NOMO-1 (cell line): ENCODE measurements around the gene COPS7A.

ENCODE experiments used
- DNase-seq, 2 experiments: peaks; one replicate each; lab custom pipeline; 2025; ENCODE audit not compliant: unreplicated experiment in 2 of 2; lab: John Stamatoyannopoulos, UW

COPS7A gene, protein sequence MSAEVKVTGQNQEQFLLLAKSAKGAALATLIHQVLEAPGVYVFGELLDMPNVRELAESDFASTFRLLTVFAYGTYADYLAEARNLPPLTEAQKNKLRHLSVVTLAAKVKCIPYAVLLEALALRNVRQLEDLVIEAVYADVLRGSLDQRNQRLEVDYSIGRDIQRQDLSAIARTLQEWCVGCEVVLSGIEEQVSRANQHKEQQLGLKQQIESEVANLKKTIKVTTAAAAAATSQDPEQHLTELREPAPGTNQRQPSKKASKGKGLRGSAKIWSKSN

DNA sequence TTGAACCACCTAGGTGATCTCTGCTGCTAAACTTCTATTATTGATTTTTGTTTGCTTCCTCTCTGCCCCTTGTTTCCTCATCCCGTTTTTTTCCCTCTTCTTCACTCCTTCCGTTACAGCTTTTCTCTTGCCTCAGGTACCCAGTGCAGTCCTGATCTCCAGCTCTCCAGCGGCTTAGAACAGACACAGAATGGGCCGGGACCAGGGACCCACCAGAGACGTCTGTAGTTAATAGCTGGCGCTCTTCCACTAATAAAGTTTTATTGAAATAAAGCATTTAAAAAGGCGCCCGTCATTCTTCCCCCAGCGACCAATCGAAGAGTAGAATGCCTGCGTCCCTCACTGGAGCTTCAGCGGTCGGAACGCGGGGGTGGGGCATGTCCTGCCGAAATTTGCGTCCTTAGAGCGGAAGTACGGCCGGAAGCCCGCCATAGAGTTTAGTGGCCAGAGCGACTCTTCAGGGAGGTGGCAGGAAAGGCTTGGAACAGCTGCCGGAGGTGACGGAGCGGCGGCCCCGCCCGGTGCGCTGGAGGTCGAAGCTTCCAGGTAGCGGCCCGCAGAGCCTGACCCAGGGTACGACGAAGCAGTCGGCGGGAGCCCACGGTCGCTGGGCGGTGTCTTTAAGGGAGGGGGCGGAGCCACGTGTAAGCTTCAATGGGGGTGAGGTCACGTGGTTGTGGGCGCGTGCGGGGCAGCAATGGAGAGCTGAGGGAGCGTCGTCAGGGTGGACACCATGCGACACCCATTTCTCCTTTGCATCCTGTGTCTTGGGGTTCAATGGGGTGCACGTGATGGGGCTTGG lies at the start of gene COPS7A:
Gene COPS7A, plus strand, starts transcription at position 440 of the 802 bp plus-strand sequence. CDS start 611 bp downstream, outside the sequence.
- DNase-seq = peak; percentile 99

DNA sequence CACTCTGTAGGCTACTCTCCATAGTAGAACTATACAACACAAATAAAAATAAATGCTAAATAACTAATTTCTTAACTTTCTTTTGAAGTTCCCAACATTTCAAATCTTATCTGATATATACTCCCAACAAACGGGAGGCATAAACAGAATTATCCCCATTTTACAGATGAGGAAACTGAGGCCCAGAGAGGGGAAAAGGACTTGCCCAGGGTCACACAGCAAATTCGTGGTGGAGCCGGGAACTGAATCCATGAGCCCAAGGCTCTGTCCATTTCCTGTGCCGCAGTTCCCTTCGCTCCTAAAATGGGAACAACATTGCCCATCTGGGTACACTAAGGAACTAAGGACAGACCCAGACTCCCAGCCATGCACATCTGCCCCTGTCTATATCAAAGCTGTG lies 46.9 kb upstream of the COPS7A start:
- no peak for DNase-seq

DNA sequence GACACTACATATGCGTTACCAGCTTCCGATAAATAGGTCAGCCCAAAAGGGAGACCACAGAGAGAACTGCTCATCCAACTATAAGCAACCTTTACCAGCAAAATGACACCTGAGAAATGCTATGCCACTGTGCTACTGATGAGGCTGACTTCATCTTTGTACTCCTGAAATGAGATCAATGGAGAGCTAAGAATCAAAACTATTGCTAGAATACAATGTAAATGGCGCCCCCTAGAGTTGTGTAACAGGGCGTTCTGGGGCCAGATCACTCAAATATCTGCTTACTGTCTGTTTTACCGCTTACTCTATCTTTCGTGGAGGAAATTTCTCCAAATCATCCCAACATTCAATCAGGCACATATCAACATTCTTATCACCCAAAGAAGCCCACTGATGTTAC lies 39.2 kb upstream of the COPS7A start:
- peak in 1 of 2 experiments; percentile 39 for DNase-seq

DNA sequence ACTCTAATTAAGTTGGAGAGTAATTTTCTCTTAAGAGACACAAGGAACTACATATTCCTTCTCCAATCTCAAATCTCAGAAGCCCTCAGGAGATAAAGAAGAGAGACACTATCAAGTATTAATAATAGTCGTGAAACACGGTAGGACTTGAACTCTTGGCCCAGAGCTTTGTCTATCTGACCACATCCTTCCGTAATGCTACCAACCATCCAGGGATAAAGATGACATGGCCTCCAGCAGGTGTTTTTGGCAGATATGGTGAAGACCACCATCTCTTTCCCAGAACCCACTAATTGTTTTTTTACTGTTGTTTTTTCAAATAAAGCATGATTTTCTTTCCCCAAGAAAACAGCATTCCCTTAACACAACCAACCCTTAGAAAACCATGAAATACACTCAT lies 38.0 kb upstream of the COPS7A start:
- DNase-seq = no peak

DNA sequence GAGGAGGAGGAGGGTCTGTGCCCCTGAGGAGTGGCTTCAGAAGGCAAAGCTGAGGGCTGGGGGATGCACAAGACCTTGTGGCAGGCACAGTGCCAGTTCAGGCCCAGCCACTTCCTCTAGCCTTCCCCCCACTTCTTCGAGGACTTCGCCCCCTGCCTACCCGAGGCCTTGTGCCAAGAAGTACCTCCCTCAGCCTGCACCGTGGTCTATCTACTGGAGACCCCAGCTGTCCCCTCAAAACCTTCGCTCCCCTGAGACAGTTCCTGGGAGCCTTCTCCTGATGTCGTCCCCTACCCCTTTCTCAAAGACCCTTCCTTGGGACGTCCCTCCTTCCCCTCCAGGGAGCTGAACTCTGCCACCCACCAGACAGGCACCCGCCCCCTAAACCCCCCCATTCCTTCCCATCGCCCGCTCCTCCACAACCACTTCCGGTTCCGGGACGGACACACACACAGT lies 35.3 kb upstream of the COPS7A start:
- peak; percentile 42 to 59 for DNase-seq

DNA sequence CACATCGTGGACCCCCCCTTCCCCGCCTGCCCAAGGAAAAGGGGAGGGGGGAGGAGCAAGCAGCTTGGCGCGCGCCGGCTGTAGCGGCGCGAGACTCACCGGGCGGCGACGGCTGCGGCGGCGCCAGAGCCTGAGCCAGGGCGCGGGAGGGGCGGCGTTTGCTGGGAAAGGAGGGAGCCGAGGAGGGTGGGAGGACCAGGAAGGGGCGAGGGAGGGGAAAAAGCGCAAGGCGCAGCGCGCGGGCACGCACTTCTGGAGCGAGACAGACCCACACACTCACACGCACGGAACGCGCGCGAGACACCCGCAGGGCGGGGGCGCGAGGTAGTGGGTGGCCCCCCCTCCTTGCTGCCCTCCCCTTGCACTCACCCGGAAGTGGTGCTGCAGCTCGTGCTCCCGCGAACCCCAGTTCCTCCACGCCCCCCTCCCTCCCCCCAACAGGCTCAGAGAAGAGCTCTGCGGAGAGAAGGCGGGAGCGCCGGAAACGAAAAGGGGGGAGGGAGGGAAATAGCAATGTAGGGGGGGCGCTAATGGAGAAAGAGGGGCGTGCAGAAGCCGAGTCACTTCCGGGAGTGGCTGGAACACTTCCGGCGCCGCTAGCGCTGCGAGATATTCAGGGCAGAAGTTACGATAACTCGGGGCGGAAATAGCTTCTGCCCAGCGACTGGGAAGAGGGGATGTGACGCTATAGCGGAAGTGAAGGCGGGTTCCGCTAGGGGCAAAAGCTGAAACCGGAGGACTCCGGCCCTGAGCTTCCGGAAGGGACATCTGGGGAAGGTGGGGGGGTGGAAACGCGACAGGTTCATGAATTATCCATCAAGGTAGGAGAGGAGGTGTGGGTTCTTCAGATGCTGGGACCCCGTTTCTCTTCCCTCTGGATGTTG lies 34.6 kb upstream of the COPS7A start, which contains the start of gene ZNF384:
Gene ZNF384, minus strand, starts transcription at position 377 of the 884 bp plus-strand sequence. CDS start 9,855 bp downstream, outside the sequence.
- DNase-seq = peak; percentile 98 to 99

DNA sequence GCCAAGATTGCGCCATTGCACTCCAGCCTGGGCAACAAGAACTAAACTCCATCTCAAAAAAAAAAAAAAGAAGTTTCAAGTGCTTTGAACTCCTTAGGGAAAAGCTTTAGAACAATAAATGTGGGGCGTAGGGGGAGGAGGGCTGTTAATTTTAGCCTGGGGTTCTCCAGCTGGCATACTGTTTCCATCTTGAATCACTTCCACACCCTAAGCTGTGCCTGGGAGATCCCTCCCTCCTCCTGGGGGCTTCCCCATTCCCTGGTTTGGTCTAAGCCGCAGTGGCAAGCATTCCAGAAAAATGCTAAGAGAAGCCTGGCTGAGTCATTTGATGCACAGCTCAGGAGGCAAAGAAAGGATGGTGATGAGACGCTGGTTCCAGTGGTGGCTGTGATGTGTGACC lies 32.4 kb upstream of the COPS7A start:
- no peak for DNase-seq

DNA sequence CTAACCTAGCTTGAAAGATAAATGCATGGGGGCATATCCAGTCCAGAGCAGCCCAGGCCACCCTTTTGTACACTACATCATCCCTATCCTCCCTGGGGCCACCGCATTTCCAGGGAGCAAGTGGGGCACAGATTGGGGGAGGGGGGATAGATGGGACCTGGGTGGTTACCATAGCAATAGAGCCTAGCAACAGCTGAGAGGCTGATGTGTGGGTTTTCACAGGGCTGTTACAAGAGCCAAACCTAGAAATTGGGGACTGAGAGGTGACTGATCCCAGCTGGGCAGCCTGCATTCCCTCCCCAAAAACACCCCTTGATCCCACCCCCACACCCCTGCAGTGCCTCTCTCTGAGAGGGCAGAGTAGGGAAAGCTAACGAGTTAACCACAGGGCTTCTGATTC lies 31.0 kb upstream of the COPS7A start:
- no peak for DNase-seq

DNA sequence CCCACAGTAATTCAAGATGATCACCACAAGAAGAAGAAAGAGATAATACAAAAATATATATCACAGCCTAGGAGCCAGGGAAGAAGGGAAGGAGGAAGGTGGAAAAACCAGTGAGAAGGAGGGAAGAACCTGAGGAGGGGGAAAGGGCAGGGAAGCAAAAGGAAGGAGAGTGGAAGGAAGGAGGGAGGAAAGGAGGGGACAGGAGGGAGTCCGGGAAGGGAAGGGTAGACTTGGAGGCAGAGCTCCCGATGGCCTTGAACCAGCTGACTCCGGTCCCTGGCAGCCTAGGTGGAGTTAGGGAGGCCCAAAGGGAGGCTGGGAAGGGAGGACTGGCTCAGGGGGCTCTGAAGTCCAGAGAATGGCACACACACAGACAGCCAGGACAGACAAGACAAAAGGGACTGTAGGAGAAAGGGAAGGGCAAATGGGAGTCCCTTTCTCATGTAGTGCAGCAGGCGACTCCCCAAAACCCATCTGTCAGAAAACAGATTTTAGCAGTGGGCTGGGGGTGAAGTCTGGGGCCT lies 30.0 kb upstream of the COPS7A start:
- DNase-seq = no peak

DNA sequence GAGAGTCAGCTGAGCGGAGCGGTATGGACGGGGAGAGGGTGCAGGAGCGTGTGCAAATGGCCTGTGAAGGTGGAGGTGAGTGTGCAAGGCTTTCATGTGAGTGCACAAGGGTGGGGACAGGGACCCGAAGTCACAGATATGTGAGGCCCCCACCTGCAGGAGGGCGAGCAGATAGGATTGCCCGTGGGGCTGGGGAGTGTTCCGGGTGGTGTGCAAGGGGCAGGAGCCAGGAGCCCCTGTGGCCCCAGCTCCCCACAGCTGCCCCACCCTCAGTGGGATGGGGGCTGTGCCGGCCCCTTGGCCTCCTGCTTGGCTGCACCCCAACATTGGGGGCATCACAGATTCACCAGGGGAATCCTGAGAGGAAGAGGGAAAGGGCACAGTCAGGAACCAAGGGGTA lies 29.1 kb upstream of the COPS7A start:
- no peak for DNase-seq

DNA sequence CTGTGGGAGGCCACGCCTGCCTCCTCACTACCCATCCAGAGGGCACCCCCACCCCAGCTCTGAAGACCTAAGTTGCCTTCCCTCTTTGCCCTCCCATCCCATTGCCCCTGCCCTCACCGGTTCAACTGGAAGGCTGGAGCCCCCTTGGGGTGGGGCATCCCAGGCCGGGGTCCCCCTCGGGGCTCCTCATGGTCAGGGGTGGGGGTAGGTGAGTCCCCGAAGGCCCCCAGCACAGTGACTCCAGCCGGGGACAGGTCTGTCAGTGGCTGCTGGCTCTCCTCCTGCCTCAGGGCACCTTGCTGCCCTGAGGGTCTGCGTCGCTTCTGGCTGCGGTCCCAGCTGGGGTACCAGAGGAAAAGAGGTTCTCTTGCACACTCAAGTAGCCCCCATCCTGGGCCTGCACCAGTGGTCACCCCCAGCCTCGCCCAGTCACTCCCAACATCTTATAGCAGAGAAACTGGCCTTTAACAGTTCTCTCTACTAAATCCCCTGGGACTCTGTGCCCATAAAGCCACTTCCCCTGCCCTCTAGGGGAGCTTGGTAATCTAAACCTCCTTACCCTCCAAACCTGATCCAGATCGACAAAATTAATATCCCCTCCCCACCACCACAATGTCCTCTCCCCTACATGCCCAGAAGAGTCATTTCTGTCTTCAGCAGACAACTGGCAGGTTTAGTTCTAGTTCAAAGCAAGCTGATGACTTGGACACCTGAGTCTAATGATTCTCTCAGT lies 28.4 kb upstream of the COPS7A start:
- DNase-seq = no peak

DNA sequence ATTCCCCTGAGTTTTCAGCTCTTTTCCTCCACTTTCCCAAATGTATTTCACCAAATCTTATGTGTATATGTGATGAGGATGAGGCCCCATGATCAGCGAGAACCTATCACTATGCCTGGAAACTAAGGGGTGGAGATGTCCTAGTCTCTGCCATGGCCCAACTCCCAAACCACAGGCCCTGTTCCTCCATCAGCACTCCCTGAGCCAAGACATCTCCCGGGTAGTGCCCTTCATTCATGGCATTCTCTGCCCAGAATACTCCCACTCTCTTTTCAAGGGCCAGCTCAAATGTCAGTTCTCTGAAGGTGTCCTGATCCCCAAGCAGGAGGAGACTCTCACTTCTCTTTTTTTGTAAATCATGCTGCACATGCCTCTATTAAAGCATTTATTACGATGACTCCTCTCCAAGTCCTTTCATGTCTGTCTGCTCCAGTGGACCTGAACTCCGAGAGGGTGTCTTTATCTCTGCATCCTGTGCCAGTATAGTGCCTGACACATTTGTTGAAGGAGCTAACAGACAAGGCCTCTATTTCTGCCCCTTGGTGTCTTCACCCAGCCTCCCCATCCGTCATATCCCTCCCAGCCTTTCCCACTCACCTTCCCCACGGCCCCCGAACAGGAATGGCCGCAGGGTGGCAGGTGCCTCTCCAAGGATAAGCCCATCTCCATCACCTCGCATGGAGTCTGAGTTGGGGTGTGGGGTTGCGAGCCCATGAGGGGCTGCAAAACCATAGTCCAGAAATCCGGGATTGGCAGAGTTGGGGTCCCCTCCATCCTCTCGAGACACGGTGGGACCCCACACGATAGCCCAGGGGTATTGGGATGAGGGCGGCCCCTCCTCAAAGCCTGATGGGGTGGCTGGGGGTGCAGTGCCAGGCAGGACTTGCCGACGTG lies 26.9 kb upstream of the COPS7A start:
- DNase-seq = peak in 1 of 2 experiments; percentile 69

DNA sequence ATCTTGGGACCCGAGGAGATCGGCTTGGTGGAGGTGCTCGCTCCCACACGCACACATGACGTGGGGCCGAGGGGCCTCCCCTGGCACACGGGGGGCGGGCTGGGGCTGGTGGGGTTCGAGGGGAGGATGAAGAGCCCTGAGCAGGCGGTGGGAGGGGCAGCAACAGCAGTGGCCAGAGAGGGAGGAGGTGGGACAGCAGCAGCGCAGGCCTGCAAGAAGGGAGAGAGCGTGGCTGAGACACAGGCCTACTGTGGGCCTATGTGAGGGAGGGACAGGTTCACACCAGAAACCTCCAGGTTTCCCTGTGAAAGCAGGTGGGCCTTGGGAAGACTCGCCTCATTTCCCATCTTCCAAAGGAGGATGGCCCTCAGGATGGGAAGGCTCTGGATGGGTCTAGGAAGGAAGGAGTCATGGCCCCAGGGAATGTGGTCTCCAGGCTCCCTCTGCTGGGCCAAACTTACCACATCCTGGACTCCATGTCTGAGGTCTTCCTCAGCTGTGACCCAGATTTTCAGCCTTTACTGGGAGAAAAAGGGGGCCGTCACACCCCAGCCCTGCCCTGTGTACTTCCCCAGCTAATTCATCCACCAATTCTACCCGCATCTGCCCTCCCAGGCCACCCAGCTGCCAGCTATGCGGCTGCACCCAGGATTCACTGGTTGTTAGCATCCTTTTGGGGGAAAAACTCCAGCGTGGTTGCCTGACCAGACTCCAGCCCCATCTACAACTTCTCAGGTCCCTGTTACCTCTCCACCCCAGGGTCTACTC lies 26.1 kb upstream of the COPS7A start:
- no peak for DNase-seq

DNA sequence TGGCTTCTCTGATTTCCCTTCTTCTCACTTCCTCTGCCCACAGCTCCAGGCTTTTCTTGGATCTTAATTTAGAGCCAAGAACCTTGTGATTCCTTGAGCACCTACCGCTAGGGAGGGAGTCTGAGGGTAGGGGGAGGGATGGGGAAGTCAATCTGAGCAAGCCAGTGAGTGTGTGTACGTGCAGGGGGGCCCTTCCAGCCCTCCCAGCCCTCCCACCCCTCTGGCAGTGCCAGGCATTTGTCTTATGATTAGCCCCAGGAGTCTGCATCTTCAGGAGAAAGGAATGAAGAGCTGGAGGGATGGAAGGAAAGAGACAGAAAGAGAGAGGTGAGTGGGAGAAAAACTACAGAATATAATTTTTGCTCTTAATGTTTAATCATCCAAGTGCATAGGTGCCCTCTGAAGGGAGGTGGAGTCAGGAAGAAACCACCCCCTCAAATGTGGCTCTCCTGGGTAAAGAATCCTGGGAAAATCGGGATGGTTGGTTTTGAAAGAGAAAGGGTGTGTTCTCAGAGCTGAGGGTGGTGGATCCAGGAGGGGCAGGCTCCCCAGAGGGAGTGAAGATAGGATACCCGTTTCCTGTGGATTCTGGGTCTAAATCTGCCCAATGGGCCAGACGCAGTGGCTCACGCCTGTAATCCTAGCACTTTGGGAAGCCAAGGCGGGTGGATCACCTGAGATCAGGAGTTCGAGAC lies 25.3 kb upstream of the COPS7A start:
- DNase-seq = no peak

DNA sequence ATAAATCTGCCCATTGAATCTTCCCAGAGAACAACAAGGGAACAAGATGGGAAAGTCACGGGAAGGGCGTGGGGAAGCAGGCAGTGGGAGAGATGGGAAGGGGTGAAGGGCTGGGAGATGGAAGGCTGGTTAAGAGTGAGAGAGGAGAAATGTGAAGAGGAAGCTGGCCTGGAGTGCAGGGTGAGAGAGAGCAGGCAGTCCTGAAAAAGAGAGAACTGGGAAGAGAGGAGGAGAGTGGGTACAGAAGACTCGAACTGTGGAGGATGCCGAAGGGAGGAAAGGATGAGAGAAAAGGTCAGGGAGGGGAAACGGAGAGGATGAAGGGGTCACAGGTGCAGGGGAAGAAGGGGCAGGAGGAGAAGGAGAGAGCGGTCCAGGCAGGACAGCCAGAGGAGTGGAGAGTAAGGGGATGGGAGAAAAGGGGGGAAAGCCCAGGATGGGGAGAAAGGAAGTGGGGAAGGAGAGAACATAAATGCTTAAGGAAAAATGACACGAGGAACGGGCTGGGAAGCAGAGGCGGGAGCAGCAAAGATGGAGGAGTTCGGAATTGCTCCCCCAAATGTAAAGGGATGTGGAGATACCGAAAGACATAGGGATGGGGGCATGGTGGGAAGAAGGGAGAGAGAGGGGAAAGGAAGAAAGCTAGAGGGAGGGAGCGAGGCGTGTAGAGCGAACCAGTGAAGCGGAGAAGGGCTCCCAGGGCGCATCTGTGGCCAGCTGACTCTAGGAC lies 24.4 kb upstream of the COPS7A start:
- no peak for DNase-seq

DNA sequence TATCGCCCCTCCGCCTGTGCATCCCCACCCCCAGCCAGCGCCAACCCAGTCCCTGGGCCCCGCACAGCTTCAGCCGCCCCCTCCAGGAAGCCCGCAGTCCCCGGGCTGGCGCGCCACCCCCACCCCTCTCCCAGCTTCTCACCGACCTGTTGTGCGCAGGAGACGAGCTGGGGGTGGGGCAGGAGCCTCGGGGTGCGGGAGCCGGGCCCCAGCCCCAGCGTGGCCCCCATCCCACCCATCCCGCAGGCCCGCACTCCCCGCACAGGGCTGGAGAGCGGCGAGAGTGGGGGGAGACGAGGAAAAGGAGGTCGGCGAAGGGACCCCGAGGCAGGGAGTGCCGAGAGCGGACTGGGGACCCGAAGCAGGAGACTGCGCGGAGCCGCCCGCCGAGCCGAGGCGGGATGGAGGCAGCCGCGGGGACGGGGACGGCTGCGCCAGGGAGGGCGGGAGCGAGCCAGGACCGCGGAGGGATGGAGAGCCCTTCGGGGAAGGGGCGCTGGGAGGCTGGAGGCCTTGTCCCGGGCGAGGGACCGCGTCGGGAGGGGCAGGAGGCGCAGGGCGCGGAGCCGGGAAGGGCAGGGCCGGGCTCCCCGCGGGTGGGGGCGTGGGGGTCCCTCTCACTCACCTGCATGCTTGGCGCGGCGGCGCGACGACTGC lies 23.7 kb upstream of the COPS7A start:
- no peak for DNase-seq

DNA sequence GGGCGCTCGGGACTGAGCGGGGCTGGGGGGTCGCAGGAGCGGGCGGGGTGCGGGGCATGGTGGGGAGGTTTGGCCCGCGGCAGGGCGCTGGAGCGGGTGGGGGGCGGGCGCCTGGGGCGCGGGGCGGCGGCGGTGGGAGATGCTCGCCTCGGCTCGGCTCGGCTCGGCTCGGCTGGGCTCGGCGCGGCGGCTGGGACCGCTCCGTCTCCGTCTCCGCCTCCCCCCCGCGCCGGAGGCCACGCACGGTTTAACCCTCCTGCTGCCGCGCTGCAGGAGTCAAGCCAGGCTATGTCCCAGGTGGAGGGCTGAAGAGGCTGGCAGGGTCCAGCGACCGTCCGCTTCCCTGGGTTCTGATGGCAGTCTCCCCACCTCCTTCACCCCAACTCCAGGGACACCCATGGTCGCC lies 23.2 kb upstream of the COPS7A start, which contains the start of gene PIANP:
Gene PIANP, minus strand, starts transcription at position 170 of the 406 bp plus-strand sequence. CDS start 2,754 bp downstream, outside the sequence.
- DNase-seq = no peak
